Measurements from ENCODE around the gene VPS13A.

Gene VPS13A

DNA sequence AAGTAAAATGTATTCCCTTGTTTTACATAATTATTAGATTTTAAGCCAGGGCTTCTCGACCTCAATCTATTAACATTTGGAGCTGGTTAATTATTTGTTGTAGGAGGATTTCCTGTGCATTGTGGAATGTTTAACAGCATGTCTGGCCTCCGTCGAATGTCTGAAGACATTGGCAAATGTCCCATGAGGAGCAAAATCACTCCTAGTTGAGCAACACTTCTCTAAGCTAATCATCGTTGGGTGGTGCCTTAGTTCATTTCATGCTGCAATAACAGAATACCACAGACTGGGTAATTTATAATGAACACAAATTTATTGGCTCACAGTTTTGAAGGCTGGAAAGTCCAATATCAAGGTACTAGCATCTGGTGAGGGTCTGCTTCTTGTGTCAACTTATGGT is 13.4 kb upstream of the VPS13A start:
- TF ChIP-seq ZNF558 (tag by site-specific recombination; IDR thresholded peaks at IDR 0.05) (no peak), ZNF747 (tag by site-specific recombination; IDR thresholded peaks at IDR 0.05) (no peak), ZNF585B (tag by site-specific recombination; IDR thresholded peaks at IDR 0.05) (no peak), ZNF404 (tag by site-specific recombination; IDR thresholded peaks at IDR 0.05) (no peak), ZNF626 (tag by site-specific recombination; IDR thresholded peaks at IDR 0.05) (no peak), ZNF555 (tag by site-specific recombination; conservative IDR thresholded peaks at IDR 0.05) (no peak), PBX3 (CRISPR knock-in tag; IDR thresholded peaks at IDR 0.05) (no peak)
- no peaks in the 10 kb centered on the region for H3K4me1 ChIP-seq (ENCODE audit: control insufficient read depth, insufficient read depth, low read length)
- ChIA-PET POLR2A (interaction anchor here (0.6 kb wide), 1 partner anchor 25 kb away, joined by 4 read pairs; no protein-coding TSS in a partner anchor), CTCF (interaction anchor here (0.6 to 2.0 kb wide), 7 partner anchors 12 to 332 kb away, joined by 3 to 6 read pairs (median 4); no protein-coding TSS in a partner anchor)
- H3K27ac ChIP-seq (ENCODE audit: extremely low read depth, low read depth, low read length), result no peak overlapping the region
- H3K36me3 ChIP-seq (ENCODE audit: control insufficient read depth in 2 of 2, insufficient read depth in 1 of 2, low read length in 2 of 2), result no peaks in the 10 kb centered on the region
- H3K9me3 ChIP-seq (ENCODE audit: control insufficient read depth, insufficient read depth, low read depth, low read length), result no peaks in the 10 kb centered on the region
- no peak overlapping the region for H3K4me3 ChIP-seq (ENCODE audit: low read depth, low read length)

- H3K36me3 ChIP-seq (ENCODE audit: control insufficient read depth in 2 of 2, insufficient read depth in 1 of 2, low read length in 2 of 2), result no peaks in the 10 kb centered on the region
- ChIA-PET CTCF (interaction anchor here (0.6 to 3.8 kb wide), 18 partner anchors 8 to 364 kb away, joined by 3 to 24 read pairs (median 4); partner anchors contain the start of gene VPS13A), POLR2A (no interaction called here)
- H3K9me3 ChIP-seq (ENCODE audit: control insufficient read depth, insufficient read depth, low read depth, low read length), result no peaks in the 10 kb centered on the region
- H3K27ac ChIP-seq (ENCODE audit: extremely low read depth, low read depth, low read length), result no peak overlapping the region
- H3K4me3 ChIP-seq (ENCODE audit: low read depth, low read length), result no peak overlapping the region
- TF ChIP-seq, protein P1, sequence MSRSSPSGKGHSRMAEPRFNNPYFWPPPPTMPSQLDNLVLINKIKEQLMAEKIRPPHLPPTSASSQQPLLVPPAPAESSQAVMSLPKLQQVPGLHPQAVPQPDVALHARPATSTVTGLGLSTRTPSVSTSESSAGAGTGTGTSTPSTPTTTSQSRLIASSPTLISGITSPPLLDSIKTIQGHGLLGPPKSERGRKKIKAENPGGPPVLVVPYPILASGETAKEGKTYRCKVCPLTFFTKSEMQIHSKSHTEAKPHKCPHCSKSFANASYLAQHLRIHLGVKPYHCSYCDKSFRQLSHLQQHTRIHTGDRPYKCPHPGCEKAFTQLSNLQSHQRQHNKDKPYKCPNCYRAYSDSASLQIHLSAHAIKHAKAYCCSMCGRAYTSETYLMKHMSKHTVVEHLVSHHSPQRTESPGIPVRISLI (tag by site-specific recombination; IDR thresholded peaks at IDR 0.05), result no peak
- no peak for TF ChIP-seq ZNF530 (tag by site-specific recombination; IDR thresholded peaks at IDR 0.05; ENCODE audit: low read depth)
- H3K4me1 ChIP-seq (ENCODE audit: control insufficient read depth, insufficient read depth, low read length), result no peaks in the 10 kb centered on the region
These were observed 11.1 kb upstream of the VPS13A start for GRCh38 chr9:77166193-77166592.

DNA sequence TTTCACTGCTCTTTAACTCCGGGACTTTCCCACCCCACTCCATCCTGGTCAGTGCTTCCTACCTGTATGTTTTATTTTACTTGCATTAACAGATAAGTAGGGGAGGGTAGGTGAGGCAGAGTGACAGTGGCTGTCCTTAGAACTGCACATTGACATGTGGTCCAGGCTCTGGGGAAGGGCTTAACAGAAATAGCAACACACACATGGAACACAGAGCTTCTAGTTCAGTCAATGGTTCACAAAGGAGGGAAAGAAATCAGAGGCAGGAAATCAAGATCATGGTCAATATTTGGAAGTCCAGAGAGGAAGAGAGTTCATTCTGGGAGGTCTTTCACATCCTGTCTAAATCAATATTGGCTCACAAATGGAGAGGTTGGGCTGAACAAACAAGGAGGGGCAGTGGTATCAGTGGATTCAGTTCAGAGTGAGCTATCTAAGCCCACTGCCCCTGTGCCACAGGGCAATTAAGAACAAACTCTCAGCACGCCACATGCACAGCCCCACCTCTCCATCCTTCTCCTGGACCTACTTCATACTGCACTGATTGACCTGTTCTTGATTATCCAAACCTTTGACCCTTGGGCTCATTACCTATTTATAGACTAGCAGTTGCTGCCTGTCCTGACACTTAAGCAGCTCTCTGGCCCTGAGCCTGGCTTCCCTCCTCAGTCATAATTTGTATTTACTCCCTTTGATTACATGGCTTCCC is 6.2 kb upstream of the VPS13A start:
- Histone ChIP-seq H3K36me3 (ENCODE audit: control insufficient read depth in 2 of 2, insufficient read depth in 1 of 2, low read length in 2 of 2) (no peaks in the 10 kb centered on the region), H3K4me1 (ENCODE audit: control insufficient read depth, insufficient read depth, low read length) (peaks cover 8% of the 10 kb centered on the region; the same call in 1 of the 2 replicates), H3K9me3 (ENCODE audit: control insufficient read depth, insufficient read depth, low read depth, low read length) (no peaks in the 10 kb centered on the region), H3K27ac (ENCODE audit: extremely low read depth, low read depth, low read length) (no peak overlapping the region), H3K4me3 (ENCODE audit: low read depth, low read length) (no peak overlapping the region)
- ChIA-PET CTCF (interaction anchor here (1.0 kb wide), 1 partner anchor 318 kb away, joined by 3 read pairs; no protein-coding TSS in a partner anchor), POLR2A (no interaction called here)
- no peak for TF ChIP-seq REST (tag by site-specific recombination; IDR thresholded peaks at IDR 0.05)
- no peak for TF ChIP-seq ZNF654 (tag by site-specific recombination; IDR thresholded peaks at IDR 0.05; ENCODE audit: low read depth)
- TF ChIP-seq, protein P2, sequence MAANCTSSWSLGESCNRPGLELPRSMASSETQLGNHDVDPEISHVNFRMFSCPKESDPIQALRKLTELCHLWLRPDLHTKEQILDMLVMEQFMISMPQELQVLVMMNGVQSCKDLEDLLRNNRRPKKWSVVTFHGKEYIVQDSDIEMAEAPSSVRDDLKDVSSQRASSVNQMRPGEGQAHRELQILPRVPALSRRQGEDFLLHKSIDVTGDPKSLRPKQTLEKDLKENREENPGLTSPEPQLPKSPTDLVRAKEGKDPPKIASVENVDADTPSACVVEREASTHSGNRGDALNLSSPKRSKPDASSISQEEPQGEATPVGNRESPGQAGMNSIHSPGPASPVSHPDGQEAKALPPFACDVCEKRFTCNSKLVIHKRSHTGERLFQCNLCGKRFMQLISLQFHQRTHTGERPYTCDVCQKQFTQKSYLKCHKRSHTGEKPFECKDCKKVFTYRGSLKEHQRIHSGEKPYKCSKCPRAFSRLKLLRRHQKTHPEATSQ (tag by site-specific recombination; IDR thresholded peaks at IDR 0.05), result no peak
- TF ChIP-seq ZNF341 (tag by site-specific recombination; IDR thresholded peaks at IDR 0.05; ENCODE audit: low read depth), result no peak
- TF ChIP-seq ZBTB6 (tag by site-specific recombination; IDR thresholded peaks at IDR 0.05), result no peak
- no peak for TF ChIP-seq ZSCAN23 (tag by site-specific recombination; IDR thresholded peaks at IDR 0.05)
- no peak for TF ChIP-seq ZNF121 (tag by site-specific recombination; IDR thresholded peaks at IDR 0.05)
- no peak for TF ChIP-seq BCL11A (tag by site-specific recombination; IDR thresholded peaks at IDR 0.05; ENCODE audit: low read depth)
- TF ChIP-seq HOXA7 (CRISPR knock-in tag; IDR thresholded peaks at IDR 0.05; ENCODE audit: borderline replicate concordance), result no peak
- no peak for TF ChIP-seq ZNF843 (tag by site-specific recombination; IDR thresholded peaks at IDR 0.05)
- no peak for TF ChIP-seq ZNF514 (tag by site-specific recombination; IDR thresholded peaks at IDR 0.05)
- TF ChIP-seq ZNF473 (tag by site-specific recombination; IDR thresholded peaks at IDR 0.05), result no peak
- TF ChIP-seq KLF10 (tag by site-specific recombination; IDR thresholded peaks at IDR 0.05), result no peak
- no peak for TF ChIP-seq ZSCAN16 (tag by site-specific recombination; IDR thresholded peaks at IDR 0.05)

Data from HEK293 (cell line).